Heart right ventricle (tissue), 16 donors: ENCODE measurements around the gene RNF113B. TPM values are rescaled to one million over a fixed set of nuclear protein-coding genes. Genes with fewer than 3 reads are reported as not detected.

Source experiments
- ATAC-seq, 8 donors: fragments of 200-7000 bp; cut with Tn5 transposase; one replicate each; pipeline ENCODE4 v1.9.1; 2020; ENCODE audit warnings: mild to moderate bottlenecking in 8 of 8, moderate library complexity in 8 of 8, moderate number of reproducible peaks in 1 of 8
- DNase-seq, 2 donors: peaks; one replicate each; pipeline ENCODE4 v3.0.0-alpha.2; 2020
- H3K27ac ChIP-seq, 10 donors: fragments of 200-600 bp; sonication (generic) in 2 of 10; one replicate each; pipeline versions ENCODE4 v1.5.0 to v1.8.0; 2020 to 2022; ENCODE audit warnings: mild to moderate bottlenecking in 3 of 10
- H3K27me3 ChIP-seq, 7 donors: fragments of 200-600 bp; one replicate each; pipeline ENCODE4 v1.8.0; 2021 to 2022; ENCODE audit warnings: mild to moderate bottlenecking in 2 of 7
- H3K36me3 ChIP-seq, 9 donors: fragments of 200-600 bp; sonication (generic) in 1 of 9; one replicate each; pipeline versions ENCODE4 v1.5.0 to v1.8.0; 2020 to 2022; ENCODE audit warnings: mild to moderate bottlenecking in 2 of 9
- H3K4me1 ChIP-seq, 9 donors: fragments of 200-600 bp; sonication (generic) in 1 of 9; one replicate each; pipeline versions ENCODE4 v1.5.0 to v1.8.0; 2020 to 2022; ENCODE audit warnings: mild to moderate bottlenecking in 4 of 9
- H3K4me3 ChIP-seq, 10 donors: fragments of 200-600 bp; sonication (generic) in 2 of 10; one replicate each; pipeline versions ENCODE4 v1.5.0 to v1.8.0; 2020 to 2022; ENCODE audit warnings: mild to moderate bottlenecking in 7 of 10, moderate library complexity in 2 of 10
- H3K9me3 ChIP-seq, 11 donors: fragments of 200-600 bp in 10 of 11; sonication (generic) in 2 of 11; one replicate each; pipeline versions ENCODE4 v1.5.0 to v1.8.0; 2013 to 2022; ENCODE audit warnings: mild to moderate bottlenecking in 2 of 11, control low read depth in 1 of 11, moderate library complexity in 1 of 11
- CTCF ChIP-seq, 9 donors: fragments of 200-600 bp; sonication (generic) in 2 of 9; IDR thresholded peaks; one replicate each; pipeline versions ENCODE4 v1.5.0 to v1.8.0; 2021 to 2022; ENCODE audit warnings: antibody characterized with exemption in 9 of 9, mild to moderate bottlenecking in 5 of 9, moderate library complexity in 1 of 9
- WGBS, 2 donors: extraction: QIAGEN DNeasy Blood & Tissue Kit; methylation state at CpG; one replicate each; pipeline ENCODE4 v1.1.7; 2013; ENCODE audit warnings: inconsistent platforms in 1 of 2; 5-methylcytosine and 5-hydroxymethylcytosine counted together
- intact Hi-C, 10 donors: fragments of 100-400 bp; cut with DNase I; formaldehyde crosslinking; loops; one replicate each; pipeline versions ENCODE4 v1.11.1 to v1.14.2; 2022
- polyA plus RNA-seq, 2 donors: library from polyadenylated mRNA; stranded (reverse); fragments of 200-250 nt; gene quantifications; one replicate each; pipeline ENCODE4 v1.2.3, GENCODE V29; 2013
- total RNA-seq, 10 donors: library from RNA; stranded (reverse); fragmentation: NEBNext Ultra II Directional in 3 of 10; extraction: Animal tissue kit (Norgen Biotek cat#: 25700) in 3 of 10; gene quantifications; one replicate each; pipeline versions ENCODE4 v1.2.1 to v1.2.4, GENCODE V29; 2021 to 2023
- donor health status: Arrhythmogenic right ventricular cardiomyopathy.
- donor health status: ischemic (EF 13 %, LVEDD 7.1; RV severe dilation, severe dysfunction).
- donor health status: healthy with polysubstance abuse.
- donor health status: DM: no; HTN: yes; CAD: no.
- donor health status: DM: no; HTN: no; CAD: no.
- donor health status: ischemic (EF 25% LVEDD 6.9; RV normal size, moderate dysfunction).
- donor health status: ischemic (EF 25% LVEDD 5.7; RV mildly dilated, moderate dysfunction).
- donor health status: healthy.
- donor health status: DM: yes; HTN: yes; CAD: no.
- donor health status: Ischemic cardiomyopathy.
- donor health status: ischemic (EF 35%, LVEDD 5.7; RV mildly dilated, moderate dysfunction).
- donor health status: nonischemic (EF 11% LVEDD 7.7; RV severe dilation, severe dysfunction).
- donor health status: DM: yes; HTN: yes; CAD: no.
- donor health status: PGD.
- donor health status: ischemic (EF 29% LVEDD 5.4; RV normal size, mild dysfunction).
- donor health status: nonischemic (EF 23%, LVEDD 6.1; RV moderate dilation, normal function).

RNF113B gene
- total and polyA plus RNA-seq, 12 donors: not detected

GRCh38 chr13:98223741-98224140 is 46.7 kb upstream of the RNF113B start:
- Histone ChIP-seq H3K36me3 (peaks cover 0 to 9% (median 0%) of the 10 kb centered on the region in 9 donors), H3K27me3 (no peaks in the 10 kb centered on the region), H3K9me3 (peaks cover 0 to 4% (median 0%) of the 10 kb centered on the region in 11 donors), H3K27ac (no peak overlapping the region), H3K4me3 (no peak overlapping the region), H3K4me1 (peaks cover 0 to 32% (median 17%) of the 10 kb centered on the region in 9 donors)
- ATAC-seq (no peak), DNase-seq (no peak)
- intact Hi-C loops: no loop called here
- TF ChIP-seq CTCF (IDR thresholded peaks at IDR 0.05): no peak

- 88 to 91% methylated on average over 7 of the region's 7 CpGs for WGBS, 2 donors
- peaks cover 0 to 32% (median 17%) of the 10 kb centered on the region in 9 donors for H3K4me1 ChIP-seq
- ATAC-seq: no peak
- H3K9me3 ChIP-seq: no peaks in the 10 kb centered on the region
- no peak overlapping the region for H3K4me3 ChIP-seq
- no peaks in the 10 kb centered on the region for H3K27me3 ChIP-seq
- no peak for TF ChIP-seq CTCF (IDR thresholded peaks at IDR 0.05)
- no peak for DNase-seq
- intact Hi-C loops: no loop called here
- H3K27ac ChIP-seq: no peak overlapping the region
- H3K36me3 ChIP-seq: peaks cover 0 to 9% (median 0%) of the 10 kb centered on the region in 9 donors
Observed at GRCh38 chr13:98222816-98223215, 45.7 kb upstream of the RNF113B start.

GRCh38 chr13:98222081-98222554 is 45.0 kb upstream of the RNF113B start:
- no peaks in the 10 kb centered on the region for H3K27me3 ChIP-seq
- 67 to 74% methylated on average over 5 of the region's 5 CpGs for WGBS, 2 donors
- H3K36me3 ChIP-seq: peaks cover 0 to 13% (median 0%) of the 10 kb centered on the region in 9 donors
- no peak for ATAC-seq
- no peak overlapping the region for H3K27ac ChIP-seq
- peaks cover 0 to 32% (median 17%) of the 10 kb centered on the region in 9 donors for H3K4me1 ChIP-seq
- H3K9me3 ChIP-seq: no peaks in the 10 kb centered on the region
- intact Hi-C loops: no loop called here
- no peak for DNase-seq
- H3K4me3 ChIP-seq: no peak overlapping the region
- TF ChIP-seq CTCF (IDR thresholded peaks at IDR 0.05): no peak

GRCh38 chr13:98221234-98221633 is 44.2 kb upstream of the RNF113B start:
- Histone ChIP-seq H3K27me3 (no peaks in the 10 kb centered on the region), H3K27ac (peak overlapping the region in 1 of 10 donors; percentile 10), H3K4me3 (no peak overlapping the region), H3K4me1 (peaks cover 0 to 41% (median 22%) of the 10 kb centered on the region in 9 donors), H3K36me3 (peaks cover 0 to 13% (median 0%) of the 10 kb centered on the region in 9 donors), H3K9me3 (no peaks in the 10 kb centered on the region)
- intact Hi-C loops: no loop called here
- no peak for TF ChIP-seq CTCF (IDR thresholded peaks at IDR 0.05)
- 71 to 76% methylated on average over 6 of the region's 6 CpGs for WGBS, 2 donors
- DNase-seq (no peak), ATAC-seq (no peak)
